ENCODE results near the gene OSBPL8. TPM values are rescaled to one million over a fixed set of nuclear protein-coding genes. Genes with fewer than 3 reads are reported as not detected.

OSBPL8 gene
- polyA plus RNA-seq, 1 experiment: 31.2 TPM

- POLR2A ChIA-PET: no interaction called here
- DNase-seq (ENCODE audit: low read depth): no peak
- H3K4me3 ChIP-seq (ENCODE audit: low read depth, low read length): no peak overlapping the region
- H3K36me3 ChIP-seq (ENCODE audit: control insufficient read depth, insufficient read depth, low read length): no peaks in the 10 kb centered on the region
- no peaks in the 10 kb centered on the region for H3K27me3 ChIP-seq (ENCODE audit: control insufficient read depth, insufficient read depth, low read length)
- CTCF ChIA-PET: no interaction called here
- TF ChIP-seq CTCF (IDR thresholded peaks at IDR 0.05; ENCODE audit: insufficient read depth, low read depth, low read length): no peak
These were observed 10.4 kb downstream of the OSBPL8 start for GRCh38 chr12:76549131-76549530.

- Histone ChIP-seq H3K4me3 (ENCODE audit: low read depth, low read length) (no peak overlapping the region), H3K27me3 (ENCODE audit: control insufficient read depth, insufficient read depth, low read length) (no peaks in the 10 kb centered on the region), H3K36me3 (ENCODE audit: control insufficient read depth, insufficient read depth, low read length) (no peaks in the 10 kb centered on the region)
- no peak for TF ChIP-seq CTCF (IDR thresholded peaks at IDR 0.05; ENCODE audit: insufficient read depth, low read depth, low read length)
- ChIA-PET POLR2A (no interaction called here), CTCF (interaction anchor here (1.0 kb wide), 1 partner anchor 10 kb away, joined by 3 read pairs; no protein-coding TSS in a partner anchor)
- no peak for DNase-seq (ENCODE audit: low read depth)
These were observed 11.2 kb downstream of the OSBPL8 start for GRCh38 chr12:76548222-76548837.

GRCh38 chr12:76547526-76547925 is 12.0 kb downstream of the OSBPL8 start:
- no peaks in the 10 kb centered on the region for H3K27me3 ChIP-seq (ENCODE audit: control insufficient read depth, insufficient read depth, low read length)
- CTCF ChIA-PET: interaction anchor here (0.7 kb wide), 1 partner anchor 12 kb away, joined by 3 read pairs; the partner anchor contains the start of gene OSBPL8
- TF ChIP-seq CTCF (IDR thresholded peaks at IDR 0.05; ENCODE audit: insufficient read depth, low read depth, low read length): no peak
- H3K36me3 ChIP-seq (ENCODE audit: control insufficient read depth, insufficient read depth, low read length): no peaks in the 10 kb centered on the region
- no peak overlapping the region for H3K4me3 ChIP-seq (ENCODE audit: low read depth, low read length)
- POLR2A ChIA-PET: no interaction called here
- no peak for DNase-seq (ENCODE audit: low read depth)

GRCh38 chr12:76546889-76547288 is 12.7 kb downstream of the OSBPL8 start:
- no peak for TF ChIP-seq CTCF (IDR thresholded peaks at IDR 0.05; ENCODE audit: insufficient read depth, low read depth, low read length)
- Histone ChIP-seq H3K27me3 (ENCODE audit: control insufficient read depth, insufficient read depth, low read length) (no peaks in the 10 kb centered on the region), H3K36me3 (ENCODE audit: control insufficient read depth, insufficient read depth, low read length) (no peaks in the 10 kb centered on the region), H3K4me3 (ENCODE audit: low read depth, low read length) (no peak overlapping the region)
- ChIA-PET POLR2A (no interaction called here), CTCF (interaction anchor here (0.7 to 1.0 kb wide), 2 partner anchors 12 to 92 kb away, joined by 3 read pairs; partner anchors contain the start of gene OSBPL8)
- no peak for DNase-seq (ENCODE audit: low read depth)

GRCh38 chr12:76545486-76545885 is 14.1 kb downstream of the OSBPL8 start:
- H3K36me3 ChIP-seq (ENCODE audit: control insufficient read depth, insufficient read depth, low read length): no peaks in the 10 kb centered on the region
- ChIA-PET CTCF (interaction anchor here (1.0 kb wide), 1 partner anchor 9 kb away, joined by 3 read pairs; no protein-coding TSS in a partner anchor), POLR2A (no interaction called here)
- TF ChIP-seq CTCF (IDR thresholded peaks at IDR 0.05; ENCODE audit: insufficient read depth, low read depth, low read length): no peak
- H3K27me3 ChIP-seq (ENCODE audit: control insufficient read depth, insufficient read depth, low read length): no peaks in the 10 kb centered on the region
- DNase-seq (ENCODE audit: low read depth): no peak
- H3K4me3 ChIP-seq (ENCODE audit: low read depth, low read length): no peak overlapping the region
